ENCODE measurements around the gene KANK4. TPM values are rescaled to one million over a fixed set of nuclear protein-coding genes. Genes with fewer than 3 reads are reported as not detected.

Gene KANK4
- total RNA-seq, 1 experiment from 2014 or later, result 1.7 TPM

- no peak overlapping the region for H2AFZ ChIP-seq
- no peak for TF ChIP-seq EZH2 (IDR thresholded peaks at IDR 0.05; ENCODE audit: low read depth)
- no peak for TF ChIP-seq CTCF (conservative IDR thresholded peaks at IDR 0.05)
- DNase-seq, result no peak
- H3K27ac ChIP-seq, result no peak overlapping the region
- no peak overlapping the region for H3K4me3 ChIP-seq
- H3K9me2 ChIP-seq (ENCODE audit: insufficient read depth), result no peaks in the 10 kb centered on the region
- POLR2A ChIA-PET (ENCODE audit: unreplicated experiment), result no interaction called here
- peaks cover 4% of the 10 kb centered on the region; the same call in 1 of the 2 replicates for H3F3A ChIP-seq (ENCODE audit: insufficient read depth, low read depth)
- intact Hi-C loops (cut with micrococcal nuclease; ENCODE audit: unreplicated experiment), result no loop called here
- no peaks in the 10 kb centered on the region for H4K20me1 ChIP-seq (ENCODE audit: insufficient read depth)
- no peak overlapping the region for H3K4me2 ChIP-seq
- no peaks in the 10 kb centered on the region for H3K27me3 ChIP-seq (ENCODE audit: insufficient read depth, low read depth)
- H3K4me1 ChIP-seq (replicated peaks; ENCODE audit: insufficient read depth), result peaks cover 6% of the 10 kb centered on the region; the same call in 1 of the 2 replicates
- H3K9me3 ChIP-seq (ENCODE audit: insufficient read depth, low read depth), result no peaks in the 10 kb centered on the region
- no TSS peak for BruUV-seq (replicated peaks)
- CTCF ChIA-PET, result no interaction called here
- no peaks in the 10 kb centered on the region for H3K36me3 ChIP-seq (ENCODE audit: low read depth)
- no peaks in the 10 kb centered on the region for H3K79me2 ChIP-seq (ENCODE audit: low read depth)
Measured at GRCh38 chr1:62361431-62361830, 42.2 kb upstream of the KANK4 start.

- Histone ChIP-seq H3K4me2 (no peak overlapping the region), H3K27ac (no peak overlapping the region), H3K27me3 (ENCODE audit: insufficient read depth, low read depth) (no peaks in the 10 kb centered on the region), H3F3A (ENCODE audit: insufficient read depth, low read depth) (peaks cover 10% of the 10 kb centered on the region; the same call in 1 of the 2 replicates), H2AFZ (no peak overlapping the region), H4K20me1 (ENCODE audit: insufficient read depth) (no peaks in the 10 kb centered on the region), H3K9me3 (ENCODE audit: insufficient read depth, low read depth) (no peaks in the 10 kb centered on the region), H3K79me2 (ENCODE audit: low read depth) (no peaks in the 10 kb centered on the region), H3K36me3 (ENCODE audit: low read depth) (no peaks in the 10 kb centered on the region), H3K4me3 (no peak overlapping the region), H3K9me2 (ENCODE audit: insufficient read depth) (no peaks in the 10 kb centered on the region), H3K4me1 (replicated peaks; ENCODE audit: insufficient read depth) (peaks cover 6% of the 10 kb centered on the region; the same call in 1 of the 2 replicates)
- intact Hi-C loops (cut with micrococcal nuclease; ENCODE audit: unreplicated experiment), result no loop called here
- TF ChIP-seq CTCF (conservative IDR thresholded peaks at IDR 0.05), result no peak
- no peak for TF ChIP-seq EZH2 (IDR thresholded peaks at IDR 0.05; ENCODE audit: low read depth)
- CTCF ChIA-PET, result interaction anchor here (1.0 kb wide), 1 partner anchor 46 kb away, joined by 3 read pairs; no protein-coding TSS in a partner anchor
- no TSS peak for BruUV-seq (replicated peaks)
- no peak for DNase-seq
- POLR2A ChIA-PET (ENCODE audit: unreplicated experiment), result interaction anchor here (0.7 kb wide), 1 partner anchor 464 kb away, joined by 4 read pairs; no protein-coding TSS in a partner anchor
Measured at GRCh38 chr1:62358665-62359373, 39.6 kb upstream of the KANK4 start.

DNA sequence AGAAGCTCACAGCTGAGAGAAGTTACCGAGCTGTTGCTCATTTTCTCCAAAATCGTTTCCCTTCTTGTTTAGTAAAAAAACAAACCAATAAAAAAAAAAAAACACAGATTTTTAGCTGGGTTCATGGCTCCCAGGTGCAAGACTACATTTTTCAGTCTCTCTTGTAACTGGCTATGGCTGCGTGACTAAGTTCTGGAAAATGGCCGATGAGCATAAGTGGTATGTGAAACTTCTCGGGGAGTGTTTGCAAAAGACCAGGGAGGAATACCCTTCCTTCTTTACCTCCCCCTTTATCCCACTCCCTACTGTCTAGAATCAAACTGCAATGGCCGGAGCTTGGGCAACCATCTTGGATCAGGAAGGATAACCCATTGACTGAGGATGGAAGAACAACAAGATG, 38.7 kb upstream of the KANK4 start:
- ChIA-PET CTCF (interaction anchor here (1.0 kb wide), 1 partner anchor 47 kb away, joined by 3 read pairs; no protein-coding TSS in a partner anchor), POLR2A (ENCODE audit: unreplicated experiment) (no interaction called here)
- no TSS peak for BruUV-seq (replicated peaks)
- Histone ChIP-seq H3K9me3 (ENCODE audit: insufficient read depth, low read depth) (no peaks in the 10 kb centered on the region), H3K4me1 (replicated peaks; ENCODE audit: insufficient read depth) (peaks cover 6% of the 10 kb centered on the region; the same call in 1 of the 2 replicates), H3K9me2 (ENCODE audit: insufficient read depth) (no peaks in the 10 kb centered on the region), H3K36me3 (ENCODE audit: low read depth) (no peaks in the 10 kb centered on the region), H3K4me3 (no peak overlapping the region), H3K27ac (no peak overlapping the region), H3K79me2 (ENCODE audit: low read depth) (no peaks in the 10 kb centered on the region), H2AFZ (no peak overlapping the region), H3F3A (ENCODE audit: insufficient read depth, low read depth) (peaks cover 10% of the 10 kb centered on the region; the same call in 1 of the 2 replicates), H3K4me2 (no peak overlapping the region), H4K20me1 (ENCODE audit: insufficient read depth) (no peaks in the 10 kb centered on the region), H3K27me3 (ENCODE audit: insufficient read depth, low read depth) (no peaks in the 10 kb centered on the region)
- DNase-seq, result no peak
- TF ChIP-seq EZH2 (IDR thresholded peaks at IDR 0.05; ENCODE audit: low read depth) (no peak), CTCF (conservative IDR thresholded peaks at IDR 0.05) (no peak)
- intact Hi-C loops (cut with micrococcal nuclease; ENCODE audit: unreplicated experiment), result no loop called here
